Stimulated activated CD4-positive, alpha-beta T cell treated with anti-CD3 and anti-CD28 coated beads, Interleukin-2, amount 100 ng/mL, for 24 hours (primary cell): ENCODE results near the gene CASQ2.
A peak's percentile ranks its signal among the peaks of the same experiment; 100 is the strongest.

ENCODE experiments used
- DNase-seq, 2 donors: peaks; one replicate each; pipeline ENCODE4 v3.0.0-alpha.2; 2020

The CASQ2 gene

GRCh38 chr1:115768549-115768948 lies at the start of gene CASQ2:
Gene CASQ2 (minus strand): TSS chr1:115768714. CDS start chr1:115768541, 173 bp downstream.
- DNase-seq, result no peak

GRCh38 chr1:115815694-115816093 lies 47.2 kb upstream of the CASQ2 start:
- no peak for DNase-seq

- DNase-seq, result no peak
Measured at GRCh38 chr1:115814685-115815398, 46.3 kb upstream of the CASQ2 start.

- DNase-seq, result no peak
Measured at GRCh38 chr1:115813727-115814126, 45.2 kb upstream of the CASQ2 start.

- no peak for DNase-seq
Measured at GRCh38 chr1:115811140-115811828, 42.8 kb upstream of the CASQ2 start.

- DNase-seq, result no peak
Measured at GRCh38 chr1:115810609-115811008, 42.1 kb upstream of the CASQ2 start.

- no peak for DNase-seq
Measured at GRCh38 chr1:115809847-115810246, 41.3 kb upstream of the CASQ2 start.

GRCh38 chr1:115809076-115809475 lies 40.6 kb upstream of the CASQ2 start:
- DNase-seq, result no peak

GRCh38 chr1:115807723-115808122 lies 39.2 kb upstream of the CASQ2 start:
- DNase-seq, result peak; percentile 26 to 41

GRCh38 chr1:115805597-115805996 lies 37.1 kb upstream of the CASQ2 start:
- DNase-seq, result no peak

- DNase-seq, result no peak
Measured at GRCh38 chr1:115802416-115802815, 33.9 kb upstream of the CASQ2 start.

GRCh38 chr1:115797486-115797885 lies 29.0 kb upstream of the CASQ2 start:
- DNase-seq, result no peak

GRCh38 chr1:115796897-115797296 lies 28.4 kb upstream of the CASQ2 start:
- no peak for DNase-seq

- DNase-seq, result no peak
Measured at GRCh38 chr1:115796036-115796435, 27.5 kb upstream of the CASQ2 start.

GRCh38 chr1:115794976-115795639 lies 26.6 kb upstream of the CASQ2 start:
- no peak for DNase-seq

GRCh38 chr1:115793162-115793561 lies 24.6 kb upstream of the CASQ2 start:
- no peak for DNase-seq

GRCh38 chr1:115791816-115792215 lies 23.3 kb upstream of the CASQ2 start:
- DNase-seq, result no peak

GRCh38 chr1:115790846-115791245 lies 22.3 kb upstream of the CASQ2 start:
- DNase-seq, result no peak

- no peak for DNase-seq
Measured at GRCh38 chr1:115790356-115790755, 21.8 kb upstream of the CASQ2 start.

GRCh38 chr1:115783311-115783710 lies 14.8 kb upstream of the CASQ2 start:
- DNase-seq, result no peak

- no peak for DNase-seq
Measured at GRCh38 chr1:115782571-115783281, 14.2 kb upstream of the CASQ2 start.

- no peak for DNase-seq
Measured at GRCh38 chr1:115781851-115782250, 13.3 kb upstream of the CASQ2 start.

- DNase-seq, result no peak
Measured at GRCh38 chr1:115781343-115781742, 12.8 kb upstream of the CASQ2 start.
